Measurements from ENCODE around the gene MAJIN.

The MAJIN gene

GRCh38 chr11:64951529-64951928 lies 20.4 kb downstream of the MAJIN start:
- TF ChIP-seq, protein P1, sequence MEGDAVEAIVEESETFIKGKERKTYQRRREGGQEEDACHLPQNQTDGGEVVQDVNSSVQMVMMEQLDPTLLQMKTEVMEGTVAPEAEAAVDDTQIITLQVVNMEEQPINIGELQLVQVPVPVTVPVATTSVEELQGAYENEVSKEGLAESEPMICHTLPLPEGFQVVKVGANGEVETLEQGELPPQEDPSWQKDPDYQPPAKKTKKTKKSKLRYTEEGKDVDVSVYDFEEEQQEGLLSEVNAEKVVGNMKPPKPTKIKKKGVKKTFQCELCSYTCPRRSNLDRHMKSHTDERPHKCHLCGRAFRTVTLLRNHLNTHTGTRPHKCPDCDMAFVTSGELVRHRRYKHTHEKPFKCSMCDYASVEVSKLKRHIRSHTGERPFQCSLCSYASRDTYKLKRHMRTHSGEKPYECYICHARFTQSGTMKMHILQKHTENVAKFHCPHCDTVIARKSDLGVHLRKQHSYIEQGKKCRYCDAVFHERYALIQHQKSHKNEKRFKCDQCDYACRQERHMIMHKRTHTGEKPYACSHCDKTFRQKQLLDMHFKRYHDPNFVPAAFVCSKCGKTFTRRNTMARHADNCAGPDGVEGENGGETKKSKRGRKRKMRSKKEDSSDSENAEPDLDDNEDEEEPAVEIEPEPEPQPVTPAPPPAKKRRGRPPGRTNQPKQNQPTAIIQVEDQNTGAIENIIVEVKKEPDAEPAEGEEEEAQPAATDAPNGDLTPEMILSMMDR (IDR thresholded peaks at IDR 0.05; ENCODE audit: low read depth, low read length), result no peak
- in situ Hi-C loops (cut with HindIII; ENCODE audit: low sequenced_read_pairs), result no loop called here
- no peak for DNase-seq (ENCODE audit: low read depth, low spot score)
- H3K4me3 ChIP-seq (ENCODE audit: low read depth, low read length), result no peak overlapping the region

- TF ChIP-seq, protein P1 (IDR thresholded peaks at IDR 0.05; ENCODE audit: low read depth, low read length), result no peak
- DNase-seq (ENCODE audit: low read depth, low spot score), result no peak
These were observed 24.6 kb downstream of the MAJIN start for GRCh38 chr11:64947208-64947814.

DNA sequence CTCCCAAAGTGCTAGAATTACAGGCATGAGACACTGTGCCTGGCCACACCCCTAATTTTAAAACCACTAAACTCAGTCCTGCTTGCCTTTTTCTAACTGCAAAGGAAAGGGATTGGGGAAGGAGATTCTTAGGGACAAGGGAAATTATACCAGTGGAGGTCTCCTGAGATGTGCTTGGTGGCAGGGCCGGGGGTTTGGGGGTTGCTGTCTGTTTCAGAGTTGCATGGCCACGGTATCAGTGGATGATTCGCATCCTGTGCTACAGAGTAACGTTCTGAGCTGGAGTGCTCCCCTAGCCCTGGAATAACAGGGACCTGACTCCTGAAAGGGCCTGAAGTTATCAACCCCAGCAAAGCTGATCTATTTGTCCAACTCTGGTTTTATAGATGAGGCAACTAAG lies 35.4 kb downstream of the MAJIN start:
- no peak for DNase-seq (ENCODE audit: low read depth, low spot score)
- in situ Hi-C loops (cut with HindIII; ENCODE audit: low sequenced_read_pairs), result no loop called here
- H3K4me3 ChIP-seq (ENCODE audit: low read depth, low read length), result no peak overlapping the region
- TF ChIP-seq, protein P1 (IDR thresholded peaks at IDR 0.05; ENCODE audit: low read depth, low read length), result no peak

More at GRCh38 chr11:64947208-64947814, 24.6 kb downstream of the MAJIN start:
- no peak overlapping the region for H3K4me3 ChIP-seq (ENCODE audit: low read depth, low read length)
- in situ Hi-C loops (cut with HindIII; ENCODE audit: low sequenced_read_pairs), result no loop called here

GRCh38 chr11:64935359-64936081 lies 36.4 kb downstream of the MAJIN start, which contains the start of gene GPHA2:
GPHA2 (minus strand) TSS chr11:64935893; CDS start chr11:64935460, 433 bp downstream.
- peak; percentile 18 for DNase-seq (ENCODE audit: low read depth, low spot score)
- H3K4me3 ChIP-seq (ENCODE audit: low read depth, low read length), result no peak within 1 kb of the TSS
- TF ChIP-seq, protein P1 (IDR thresholded peaks at IDR 0.05; ENCODE audit: low read depth, low read length), result peak; percentile 17
- in situ Hi-C loops (cut with HindIII; ENCODE audit: low sequenced_read_pairs), result no loop called here

GRCh38 chr11:64934682-64935358 lies 37.1 kb downstream of the MAJIN start:
- H3K4me3 ChIP-seq (ENCODE audit: low read depth, low read length), result no peak overlapping the region
- in situ Hi-C loops (cut with HindIII; ENCODE audit: low sequenced_read_pairs), result no loop called here
- TF ChIP-seq, protein P1 (IDR thresholded peaks at IDR 0.05; ENCODE audit: low read depth, low read length), result no peak
- DNase-seq (ENCODE audit: low read depth, low spot score), result no peak

DNA sequence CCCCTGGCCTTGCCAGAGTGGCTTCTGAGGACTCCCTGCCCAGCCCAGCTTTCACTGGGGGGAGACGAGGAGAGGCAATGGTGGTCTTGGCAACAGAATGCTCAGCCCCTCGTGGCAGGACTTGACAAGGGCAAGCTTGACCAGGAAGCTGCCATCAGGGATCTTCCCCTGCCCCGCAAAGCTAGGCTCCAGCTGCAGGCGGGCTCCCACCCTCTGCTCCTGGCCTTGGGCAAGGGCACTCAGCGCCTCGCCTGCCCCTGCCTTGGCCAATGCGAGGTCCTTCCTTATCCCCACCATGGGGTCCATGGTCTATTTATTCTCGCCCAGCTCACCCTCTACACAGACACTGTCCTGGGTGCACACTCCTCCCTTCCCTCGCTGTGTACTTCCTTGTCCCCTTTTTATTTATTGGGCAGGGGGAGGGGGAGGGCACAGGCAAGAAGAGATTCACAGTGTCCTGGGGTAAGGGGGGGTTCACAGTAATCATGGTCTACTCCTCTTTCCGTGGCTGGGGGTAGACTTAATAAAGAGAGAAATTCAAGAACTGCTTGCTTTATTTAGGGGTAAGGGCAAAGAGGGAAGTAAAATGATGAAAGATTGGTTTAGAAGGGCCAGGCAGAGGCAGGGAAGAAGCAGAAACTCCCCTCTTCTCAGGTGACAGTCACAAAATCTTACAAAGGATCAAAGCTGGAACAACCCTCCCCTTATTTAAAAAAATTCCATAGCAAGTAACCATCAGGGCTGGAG lies 37.8 kb downstream of the MAJIN start:
- no peak overlapping the region for H3K4me3 ChIP-seq (ENCODE audit: low read depth, low read length)
- no peak for DNase-seq (ENCODE audit: low read depth, low spot score)
- in situ Hi-C loops (cut with HindIII; ENCODE audit: low sequenced_read_pairs), result no loop called here
- TF ChIP-seq, protein P1 (IDR thresholded peaks at IDR 0.05; ENCODE audit: low read depth, low read length), result no peak

Data from astrocyte of the spinal cord (primary cell).